Measurements from ENCODE around the gene STIM2. TPM values are rescaled to one million over a fixed set of nuclear protein-coding genes. Genes with fewer than 3 reads are reported as not detected.

The STIM2 gene
- polyA plus RNA-seq, 3 donors, result 8.6 to 16.5 (median 8.8) TPM

DNA sequence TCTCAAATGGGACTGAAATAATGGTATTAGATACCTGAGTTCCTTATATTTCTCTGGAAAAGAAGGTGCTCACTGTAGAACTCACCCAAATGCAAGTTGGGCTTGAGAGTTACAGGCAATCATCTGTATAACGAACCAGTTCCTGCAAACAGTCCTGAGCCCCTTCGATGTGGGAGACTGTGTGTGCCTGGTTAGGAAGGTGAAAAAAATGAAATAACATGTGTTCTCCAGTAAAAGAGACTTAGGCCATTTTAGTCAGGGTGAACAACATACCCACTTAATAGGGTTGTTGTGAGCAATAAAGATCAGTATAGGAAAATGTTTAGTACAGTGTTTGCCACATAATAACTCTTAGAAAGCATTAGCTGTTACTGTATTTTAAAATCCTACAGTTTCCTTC is 23.4 kb downstream of the STIM2 start:
- Histone ChIP-seq H3K9ac (ENCODE audit: insufficient read depth, low read length, poor library complexity, severe bottlenecking) (no peak overlapping the region), H3K79me2 (ENCODE audit: insufficient read depth, low read length) (peaks cover 65% of the 10 kb centered on the region)
- H3K27ac Mint-ChIP-seq, result peak overlapping the region in 1 of 7 donors; percentile 56

DNA sequence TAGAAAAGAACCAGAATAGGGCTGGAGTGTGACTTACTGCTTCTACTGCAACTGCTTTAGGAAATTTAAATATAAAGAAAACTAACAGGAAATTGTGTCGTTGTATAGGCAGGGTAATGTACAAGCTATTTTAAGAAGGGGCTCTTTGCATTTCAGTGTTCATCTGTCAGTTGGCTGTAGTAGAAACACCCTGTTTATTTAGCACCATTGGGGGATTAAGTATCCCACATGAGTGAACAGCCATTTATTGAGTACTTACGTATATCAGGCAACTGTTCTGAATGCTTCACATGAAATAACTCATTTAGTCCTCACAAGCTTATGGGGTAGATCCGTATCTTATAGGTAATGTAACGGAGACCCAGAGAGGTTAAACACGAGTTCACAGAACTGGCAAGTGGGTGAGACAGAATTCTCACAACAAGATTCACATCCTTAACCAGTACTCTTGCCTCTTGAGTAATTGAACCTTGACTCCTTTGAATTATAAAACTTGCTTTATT is 23.9 kb downstream of the STIM2 start:
- Mint-ChIP-seq H3K27ac (peak overlapping the region in 3 of 7 donors; percentile 56 to 92 (median 82)), H3K36me3 (peaks cover 2 to 3% of the 10 kb centered on the region in 2 donors), H3K27me3 (ENCODE audit: low read depth in 3 of 3) (peaks cover 1 to 5% (median 2%) of the 10 kb centered on the region in 3 donors), H3K4me3 (no peak overlapping the region), H3K4me1 (peaks cover 40% of the 10 kb centered on the region), H3K9me3 (no peaks in the 10 kb centered on the region)
- Histone ChIP-seq H3K27ac (ENCODE audit: low read depth in 1 of 2, low read length in 2 of 2) (peak overlapping the region in 1 of 2 donors; percentile 78), H3K36me3 (replicated peaks in 1 of 2; ENCODE audit: control insufficient read depth in 1 of 2, insufficient read depth in 2 of 2, low read length in 2 of 2) (no peaks in the 10 kb centered on the region), H3K4me1 (ENCODE audit: control insufficient read depth in 1 of 2, insufficient read depth in 2 of 2, low read length in 2 of 2) (peaks cover 28 to 41% of the 10 kb centered on the region in 2 donors), H3K4me2 (replicated peaks; ENCODE audit: extremely low read depth, low read length, poor library complexity, severe bottlenecking) (no peak overlapping the region), H3K79me2 (ENCODE audit: insufficient read depth, low read length) (peaks cover 68% of the 10 kb centered on the region), H3K9ac (ENCODE audit: insufficient read depth, low read length, poor library complexity, severe bottlenecking) (no peak overlapping the region), H3K4me3 (replicated peaks in 1 of 3; ENCODE audit: low read depth in 2 of 3, low read length in 3 of 3) (peak overlapping the region in 1 of 3 experiments; percentile 6), H3K9me3 (replicated peaks in 1 of 2; ENCODE audit: control insufficient read depth in 1 of 2, insufficient read depth in 1 of 2, low read length in 2 of 2) (no peaks in the 10 kb centered on the region), H4K20me1 (ENCODE audit: insufficient read depth, low read length) (no peaks in the 10 kb centered on the region), H3K27me3 (ENCODE audit: control insufficient read depth in 2 of 2, insufficient read depth in 2 of 2, low read length in 2 of 2) (no peaks in the 10 kb centered on the region), H2AFZ (ENCODE audit: insufficient read depth, low read depth, low read length, poor library complexity, severe bottlenecking) (no peak overlapping the region)
- DNase-seq, result no peak
- intact Hi-C loops (cut with micrococcal nuclease), result no loop called here
- 67% methylated on average over 1 of the region's 5 CpGs for WGBS (ENCODE audit: insufficient coverage)
- TF ChIP-seq, protein P1, sequence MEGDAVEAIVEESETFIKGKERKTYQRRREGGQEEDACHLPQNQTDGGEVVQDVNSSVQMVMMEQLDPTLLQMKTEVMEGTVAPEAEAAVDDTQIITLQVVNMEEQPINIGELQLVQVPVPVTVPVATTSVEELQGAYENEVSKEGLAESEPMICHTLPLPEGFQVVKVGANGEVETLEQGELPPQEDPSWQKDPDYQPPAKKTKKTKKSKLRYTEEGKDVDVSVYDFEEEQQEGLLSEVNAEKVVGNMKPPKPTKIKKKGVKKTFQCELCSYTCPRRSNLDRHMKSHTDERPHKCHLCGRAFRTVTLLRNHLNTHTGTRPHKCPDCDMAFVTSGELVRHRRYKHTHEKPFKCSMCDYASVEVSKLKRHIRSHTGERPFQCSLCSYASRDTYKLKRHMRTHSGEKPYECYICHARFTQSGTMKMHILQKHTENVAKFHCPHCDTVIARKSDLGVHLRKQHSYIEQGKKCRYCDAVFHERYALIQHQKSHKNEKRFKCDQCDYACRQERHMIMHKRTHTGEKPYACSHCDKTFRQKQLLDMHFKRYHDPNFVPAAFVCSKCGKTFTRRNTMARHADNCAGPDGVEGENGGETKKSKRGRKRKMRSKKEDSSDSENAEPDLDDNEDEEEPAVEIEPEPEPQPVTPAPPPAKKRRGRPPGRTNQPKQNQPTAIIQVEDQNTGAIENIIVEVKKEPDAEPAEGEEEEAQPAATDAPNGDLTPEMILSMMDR (IDR thresholded peaks at IDR 0.05), result no peak

More for the DNA sequence above, 23.4 kb downstream of the STIM2 start:
- peaks cover 44% of the 10 kb centered on the region for H3K4me1 Mint-ChIP-seq
- 67% methylated on average over 1 of the region's 2 CpGs for WGBS (ENCODE audit: insufficient coverage)
- TF ChIP-seq, protein P1 (IDR thresholded peaks at IDR 0.05), result no peak
- Histone ChIP-seq H3K4me3 (replicated peaks in 1 of 3; ENCODE audit: low read depth in 2 of 3, low read length in 3 of 3) (no peak overlapping the region), H3K36me3 (replicated peaks in 1 of 2; ENCODE audit: control insufficient read depth in 1 of 2, insufficient read depth in 2 of 2, low read length in 2 of 2) (no peaks in the 10 kb centered on the region), H3K4me1 (ENCODE audit: control insufficient read depth in 1 of 2, insufficient read depth in 2 of 2, low read length in 2 of 2) (peaks cover 28 to 41% of the 10 kb centered on the region in 2 donors), H3K4me2 (replicated peaks; ENCODE audit: extremely low read depth, low read length, poor library complexity, severe bottlenecking) (no peak overlapping the region), H3K27ac (ENCODE audit: low read depth in 1 of 2, low read length in 2 of 2) (no peak overlapping the region), H4K20me1 (ENCODE audit: insufficient read depth, low read length) (no peaks in the 10 kb centered on the region), H2AFZ (ENCODE audit: insufficient read depth, low read depth, low read length, poor library complexity, severe bottlenecking) (no peak overlapping the region), H3K9me3 (replicated peaks in 1 of 2; ENCODE audit: control insufficient read depth in 1 of 2, insufficient read depth in 1 of 2, low read length in 2 of 2) (no peaks in the 10 kb centered on the region), H3K27me3 (ENCODE audit: control insufficient read depth in 2 of 2, insufficient read depth in 2 of 2, low read length in 2 of 2) (no peaks in the 10 kb centered on the region)
- no peak overlapping the region for H3K4me3 Mint-ChIP-seq
- H3K9me3 Mint-ChIP-seq, result no peaks in the 10 kb centered on the region
- DNase-seq, result no peak
- peaks cover 2 to 3% of the 10 kb centered on the region in 2 donors for H3K36me3 Mint-ChIP-seq
- H3K27me3 Mint-ChIP-seq (ENCODE audit: low read depth in 3 of 3), result peaks cover 1 to 5% (median 2%) of the 10 kb centered on the region in 3 donors
- intact Hi-C loops (cut with micrococcal nuclease), result no loop called here
